ENCODE results near the gene GDPD3. TPM values are rescaled to one million over a fixed set of nuclear protein-coding genes. Genes with fewer than 3 reads are reported as not detected.
A peak's percentile ranks its signal among the peaks of the same experiment; 100 is the strongest.

Gene GDPD3
- total RNA-seq, 1 experiment from 2014 or later: 8.4 TPM

DNA sequence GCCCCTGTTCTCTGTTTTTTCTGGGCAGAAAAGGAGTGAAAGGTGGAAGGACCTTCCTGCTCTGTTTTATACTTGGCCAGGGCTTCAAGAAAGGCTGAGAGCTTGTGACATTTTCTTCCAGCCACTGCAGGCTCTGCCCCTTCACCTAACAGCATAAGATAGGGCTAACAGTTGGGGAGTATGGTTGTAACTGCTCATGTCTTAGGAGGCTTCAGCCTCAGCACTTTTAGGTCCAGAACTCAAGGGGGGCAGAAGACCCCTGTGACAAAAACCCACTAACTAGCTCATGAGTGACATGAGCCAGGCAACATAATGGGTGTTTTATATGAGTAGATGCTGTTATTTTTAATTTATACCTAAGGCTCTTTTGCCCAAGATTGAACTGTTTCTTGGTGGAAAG lies 42.8 kb downstream of the GDPD3 start:
- Mint-ChIP-seq H3K4me1 (ENCODE audit: low read depth, unreplicated experiment) (peaks cover 13% of the 10 kb centered on the region), H3K9me3 (ENCODE audit: unreplicated experiment) (no peaks in the 10 kb centered on the region), H3K27ac (ENCODE audit: unreplicated experiment) (no peak overlapping the region), H3K4me3 (ENCODE audit: unreplicated experiment) (no peak overlapping the region), H3K36me3 (ENCODE audit: insufficient read depth, unreplicated experiment) (peaks cover 76% of the 10 kb centered on the region), H3K27me3 (ENCODE audit: insufficient read depth, unreplicated experiment) (no peaks in the 10 kb centered on the region)
- no peak for DNase-seq
- Histone ChIP-seq H3K4me1 (peaks cover 4% of the 10 kb centered on the region; the same call in 1 of the 2 replicates), H3K4me3 (ENCODE audit: low read depth, low read length) (no peak overlapping the region), H3K27me3 (replicated peaks; ENCODE audit: control insufficient read depth, insufficient read depth, low read length) (no peaks in the 10 kb centered on the region), H3K36me3 (ENCODE audit: control insufficient read depth, insufficient read depth, low read length) (peaks cover 15% of the 10 kb centered on the region), H3K9me3 (no peaks in the 10 kb centered on the region)
- ChIA-PET POLR2A (interaction anchor here (0.8 kb wide), 1 partner anchor 10 kb away, joined by 3 read pairs; no protein-coding TSS in a partner anchor), CTCF (no interaction called here)
- TF ChIP-seq, protein P1, sequence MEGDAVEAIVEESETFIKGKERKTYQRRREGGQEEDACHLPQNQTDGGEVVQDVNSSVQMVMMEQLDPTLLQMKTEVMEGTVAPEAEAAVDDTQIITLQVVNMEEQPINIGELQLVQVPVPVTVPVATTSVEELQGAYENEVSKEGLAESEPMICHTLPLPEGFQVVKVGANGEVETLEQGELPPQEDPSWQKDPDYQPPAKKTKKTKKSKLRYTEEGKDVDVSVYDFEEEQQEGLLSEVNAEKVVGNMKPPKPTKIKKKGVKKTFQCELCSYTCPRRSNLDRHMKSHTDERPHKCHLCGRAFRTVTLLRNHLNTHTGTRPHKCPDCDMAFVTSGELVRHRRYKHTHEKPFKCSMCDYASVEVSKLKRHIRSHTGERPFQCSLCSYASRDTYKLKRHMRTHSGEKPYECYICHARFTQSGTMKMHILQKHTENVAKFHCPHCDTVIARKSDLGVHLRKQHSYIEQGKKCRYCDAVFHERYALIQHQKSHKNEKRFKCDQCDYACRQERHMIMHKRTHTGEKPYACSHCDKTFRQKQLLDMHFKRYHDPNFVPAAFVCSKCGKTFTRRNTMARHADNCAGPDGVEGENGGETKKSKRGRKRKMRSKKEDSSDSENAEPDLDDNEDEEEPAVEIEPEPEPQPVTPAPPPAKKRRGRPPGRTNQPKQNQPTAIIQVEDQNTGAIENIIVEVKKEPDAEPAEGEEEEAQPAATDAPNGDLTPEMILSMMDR (IDR thresholded peaks at IDR 0.05; ENCODE audit: insufficient read depth in 1 of 2, low read depth in 1 of 2, low read length in 1 of 2, severe bottlenecking in 1 of 2, unreplicated experiment in 1 of 2): no peak
- intact Hi-C loops (cut with micrococcal nuclease; ENCODE audit: unreplicated experiment): no loop called here
- BruUV-seq (replicated peaks): no TSS peak

DNA sequence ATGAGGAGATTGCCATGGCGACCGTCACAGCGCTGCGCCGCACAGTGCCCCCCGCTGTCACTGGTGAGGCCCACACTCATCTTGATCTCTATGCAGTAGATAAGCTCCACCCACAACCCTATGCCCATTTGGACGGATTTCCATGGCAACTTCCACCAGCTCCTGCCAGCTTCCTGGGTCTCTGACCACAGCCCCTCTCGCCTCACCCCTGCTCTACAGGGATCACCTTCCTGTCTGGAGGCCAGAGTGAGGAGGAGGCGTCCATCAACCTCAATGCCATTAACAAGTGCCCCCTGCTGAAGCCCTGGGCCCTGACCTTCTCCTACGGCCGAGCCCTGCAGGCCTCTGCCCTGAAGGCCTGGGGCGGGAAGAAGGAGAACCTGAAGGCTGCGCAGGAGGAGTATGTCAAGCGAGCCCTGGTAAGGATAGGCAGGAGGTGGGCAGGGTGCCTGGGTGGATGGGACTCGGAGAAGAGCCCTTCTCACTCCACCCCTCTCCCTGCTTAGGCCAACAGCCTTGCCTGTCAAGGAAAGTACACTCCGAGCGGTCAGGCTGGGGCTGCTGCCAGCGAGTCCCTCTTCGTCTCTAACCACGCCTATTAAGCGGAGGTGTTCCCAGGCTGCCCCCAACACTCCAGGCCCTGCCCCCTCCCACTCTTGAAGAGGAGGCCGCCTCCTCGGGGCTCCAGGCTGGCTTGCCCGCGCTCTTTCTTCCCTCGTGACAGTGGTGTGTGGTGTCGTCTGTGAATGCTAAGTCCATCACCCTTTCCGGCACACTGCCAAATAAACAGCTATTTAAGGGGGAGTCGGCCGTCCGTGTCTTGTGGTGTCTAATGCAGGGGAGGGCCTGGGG lies 43.5 kb downstream of the GDPD3 start:
- Mint-ChIP-seq H3K27ac (ENCODE audit: unreplicated experiment) (no peak overlapping the region), H3K4me3 (ENCODE audit: unreplicated experiment) (no peak overlapping the region), H3K9me3 (ENCODE audit: unreplicated experiment) (no peaks in the 10 kb centered on the region), H3K4me1 (ENCODE audit: low read depth, unreplicated experiment) (peaks cover 13% of the 10 kb centered on the region), H3K27me3 (ENCODE audit: insufficient read depth, unreplicated experiment) (no peaks in the 10 kb centered on the region), H3K36me3 (ENCODE audit: insufficient read depth, unreplicated experiment) (peaks cover 79% of the 10 kb centered on the region)
- no peak for DNase-seq
- intact Hi-C loops (cut with micrococcal nuclease; ENCODE audit: unreplicated experiment): loop anchor here (5.0 to 10.0 kb wide), 2 partner anchors 335 to 1098 kb away; partner anchors contain the start of genes SPNS1 and ZNF771
- ChIA-PET POLR2A (interaction anchor here (0.8 kb wide), 1 partner anchor 11 kb away, joined by 3 read pairs; no protein-coding TSS in a partner anchor), CTCF (no interaction called here)
- H3K36me3 ChIP-seq (ENCODE audit: control insufficient read depth, insufficient read depth, low read length): peaks cover 15% of the 10 kb centered on the region
- TSS peak; percentile 3 for BruUV-seq (replicated peaks)
- H3K4me1 ChIP-seq: peaks cover 4% of the 10 kb centered on the region; the same call in 1 of the 2 replicates
- H3K9me3 ChIP-seq: no peaks in the 10 kb centered on the region
- no peak overlapping the region for H3K4me3 ChIP-seq (ENCODE audit: low read depth, low read length)
- H3K27me3 ChIP-seq (replicated peaks; ENCODE audit: control insufficient read depth, insufficient read depth, low read length): no peaks in the 10 kb centered on the region
- TF ChIP-seq, protein P1 (IDR thresholded peaks at IDR 0.05; ENCODE audit: insufficient read depth in 1 of 2, low read depth in 1 of 2, low read length in 1 of 2, severe bottlenecking in 1 of 2, unreplicated experiment in 1 of 2): no peak

DNA sequence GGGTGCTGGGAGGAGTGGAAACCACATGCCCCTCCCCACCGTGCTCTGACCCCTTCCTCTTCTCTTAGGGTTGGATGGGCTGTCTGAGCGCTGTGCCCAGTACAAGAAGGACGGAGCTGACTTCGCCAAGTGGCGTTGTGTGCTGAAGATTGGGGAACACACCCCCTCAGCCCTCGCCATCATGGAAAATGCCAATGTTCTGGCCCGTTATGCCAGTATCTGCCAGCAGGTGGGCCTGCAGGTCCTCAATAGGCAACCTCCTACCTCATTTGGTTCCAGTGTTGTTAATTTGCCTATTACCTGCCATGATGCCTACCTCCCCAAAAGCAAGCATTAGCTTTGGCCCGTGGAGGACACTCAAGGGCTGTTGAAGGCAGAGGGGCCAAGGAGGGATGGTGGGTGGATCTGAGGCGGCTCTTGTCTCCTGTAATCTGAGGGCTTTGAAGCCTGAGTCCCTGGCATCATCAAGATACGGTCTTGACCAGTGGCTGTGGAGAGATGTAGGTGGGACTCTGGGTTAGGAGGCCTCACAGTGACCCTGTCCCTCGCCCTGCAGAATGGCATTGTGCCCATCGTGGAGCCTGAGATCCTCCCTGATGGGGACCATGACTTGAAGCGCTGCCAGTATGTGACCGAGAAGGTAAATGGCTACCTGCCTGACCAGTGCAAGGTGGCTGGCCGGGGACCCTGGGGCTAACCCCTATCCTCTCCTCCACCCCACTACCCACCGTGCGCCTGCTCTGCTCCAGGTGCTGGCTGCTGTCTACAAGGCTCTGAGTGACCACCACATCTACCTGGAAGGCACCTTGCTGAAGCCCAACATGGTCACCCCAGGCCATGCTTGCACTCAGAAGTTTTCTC lies 44.4 kb downstream of the GDPD3 start:
- Histone ChIP-seq H3K9me3 (no peaks in the 10 kb centered on the region), H3K36me3 (ENCODE audit: control insufficient read depth, insufficient read depth, low read length) (peaks cover 15% of the 10 kb centered on the region), H3K4me3 (ENCODE audit: low read depth, low read length) (no peak overlapping the region), H3K27me3 (replicated peaks; ENCODE audit: control insufficient read depth, insufficient read depth, low read length) (no peaks in the 10 kb centered on the region), H3K4me1 (peaks cover 4% of the 10 kb centered on the region; the same call in 1 of the 2 replicates)
- CTCF ChIA-PET: no interaction called here
- Mint-ChIP-seq H3K27me3 (ENCODE audit: insufficient read depth, unreplicated experiment) (no peaks in the 10 kb centered on the region), H3K27ac (ENCODE audit: unreplicated experiment) (no peak overlapping the region), H3K4me3 (ENCODE audit: unreplicated experiment) (no peak overlapping the region), H3K36me3 (ENCODE audit: insufficient read depth, unreplicated experiment) (peaks cover 81% of the 10 kb centered on the region), H3K4me1 (ENCODE audit: low read depth, unreplicated experiment) (peaks cover 13% of the 10 kb centered on the region), H3K9me3 (ENCODE audit: unreplicated experiment) (no peaks in the 10 kb centered on the region)
- intact Hi-C loops (cut with micrococcal nuclease; ENCODE audit: unreplicated experiment): loop anchor here (5.0 to 10.0 kb wide), 2 partner anchors 336 to 1097 kb away; partner anchors contain the start of genes SPNS1 and ZNF771
- BruUV-seq (replicated peaks): no TSS peak
- TF ChIP-seq, protein P1 (IDR thresholded peaks at IDR 0.05; ENCODE audit: insufficient read depth in 1 of 2, low read depth in 1 of 2, low read length in 1 of 2, severe bottlenecking in 1 of 2, unreplicated experiment in 1 of 2): peak; percentile 48 to 60
- DNase-seq: peak in 1 of 2 experiments; percentile 65
- POLR2A ChIA-PET: no interaction called here
